Measurements from ENCODE around the gene LIN7B. TPM values are rescaled to one million over a fixed set of nuclear protein-coding genes. Genes with fewer than 3 reads are reported as not detected.

The LIN7B gene
- polyA plus RNA-seq, 4 donors = 6.4 to 13.3 (median 6.8) TPM

DNA sequence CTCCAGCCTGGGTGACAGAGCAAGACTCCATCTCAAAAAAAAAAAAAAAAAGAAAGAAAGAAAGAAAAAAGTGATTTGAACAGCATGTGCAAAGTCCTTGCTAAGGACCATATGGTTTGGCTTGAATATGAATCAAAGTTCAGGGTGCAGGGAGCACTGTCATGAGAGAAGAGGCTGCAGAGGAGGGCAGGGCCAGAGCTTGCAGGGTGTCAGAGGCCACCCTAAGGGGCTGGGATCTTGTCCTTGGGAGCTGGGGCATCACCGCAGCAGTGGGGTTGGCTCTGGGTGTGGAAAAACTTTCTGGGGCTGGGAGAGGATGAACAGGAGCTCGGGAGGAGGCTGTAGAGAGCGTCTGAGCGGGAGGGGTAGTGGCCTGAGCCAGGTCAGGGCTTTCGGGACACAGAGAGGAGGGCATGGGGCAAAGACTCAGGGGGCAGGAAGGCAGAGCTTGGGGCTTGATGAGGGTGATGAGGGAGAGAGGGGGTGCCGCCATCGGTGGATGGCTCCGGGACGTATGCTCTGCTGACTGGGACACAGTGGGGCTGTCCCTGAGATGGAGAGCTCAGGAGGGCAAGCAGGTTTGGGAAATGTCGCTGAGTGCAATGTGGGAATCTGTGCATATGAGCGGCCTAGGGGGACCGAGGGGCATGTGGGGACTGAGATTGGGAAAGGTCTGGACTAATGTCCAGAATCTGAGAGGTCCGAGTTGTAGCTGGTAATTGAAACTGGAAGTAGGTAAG lies 46.5 kb downstream of the LIN7B start:
- DNase-seq (ENCODE audit: low read depth in 4 of 4, low spot score in 3 of 4) = no peak

GRCh38 chr19:49161987-49162386 lies 47.8 kb downstream of the LIN7B start:
- no peak for DNase-seq (ENCODE audit: low read depth in 4 of 4, low spot score in 3 of 4)

DNA sequence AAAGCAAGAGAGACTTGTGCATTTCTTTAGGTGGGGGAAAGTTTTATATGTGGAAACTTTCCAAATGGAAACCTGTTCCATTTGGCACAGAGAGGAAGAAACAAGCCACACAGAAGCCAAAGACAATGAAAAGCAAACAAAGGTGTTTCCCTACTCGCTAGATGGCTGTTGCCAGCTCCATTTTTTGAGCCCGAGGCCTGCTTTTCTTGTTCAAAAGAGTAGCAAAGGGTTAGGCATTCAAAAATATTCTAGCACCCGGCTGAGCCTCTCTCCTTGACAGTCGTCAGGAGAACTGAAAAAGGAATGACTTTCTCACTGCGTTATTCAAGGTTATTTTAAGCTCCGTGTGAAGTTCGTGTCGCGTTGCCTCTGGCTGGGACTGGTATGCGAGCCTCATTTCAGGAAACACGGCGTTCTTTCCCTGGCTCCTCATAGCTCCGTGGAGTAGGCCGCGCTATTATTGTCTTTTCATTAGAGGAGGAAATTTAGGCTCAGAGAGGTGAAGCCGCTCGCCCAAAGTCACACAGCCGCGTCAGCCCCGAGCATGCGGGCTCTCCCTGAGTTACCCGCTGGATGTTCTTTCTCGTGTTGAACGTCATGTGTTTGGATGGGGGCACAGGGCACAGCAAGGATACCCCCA lies 51.1 kb downstream of the LIN7B start:
- no peak for DNase-seq (ENCODE audit: low read depth in 4 of 4, low spot score in 3 of 4)

DNA sequence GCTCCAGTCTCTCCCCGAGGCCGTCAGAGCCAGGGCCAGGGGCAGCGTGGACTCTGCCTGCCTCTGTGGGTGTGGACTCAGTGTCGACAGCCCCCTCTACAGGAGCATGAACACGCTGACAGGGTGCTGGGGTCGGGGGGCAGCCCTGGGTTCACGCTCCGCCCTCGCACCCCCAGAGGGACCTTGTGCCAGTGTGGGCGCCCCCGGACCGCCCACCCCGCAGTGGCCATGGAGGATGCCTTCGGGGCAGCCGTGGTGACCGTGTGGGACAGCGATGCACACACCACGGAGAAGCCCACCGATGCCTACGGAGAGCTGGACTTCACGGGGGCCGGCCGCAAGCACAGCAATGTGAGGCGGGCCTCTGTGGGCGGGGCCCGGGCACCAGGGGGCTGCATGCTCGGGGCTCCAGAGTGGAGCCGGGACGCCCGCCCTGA lies 51.7 kb downstream of the LIN7B start:
- DNase-seq (ENCODE audit: low read depth in 4 of 4, low spot score in 3 of 4) = no peak

GRCh38 chr19:49167857-49168409 lies 53.8 kb downstream of the LIN7B start:
- no peak for DNase-seq (ENCODE audit: low read depth in 4 of 4, low spot score in 3 of 4)

Other genes with a start within 250 kb of the LIN7B start
- 10 to 100 TPM; 19.8 to 60.5 (median 27.7) TPM for gene PLEKHA4, start 245.8 kb upstream of the LIN7B start, polyA plus RNA-seq (ENCODE audit: insufficient read length in 4 of 4)
- gene PPP1R15A, start 241.9 kb upstream of the LIN7B start, polyA plus RNA-seq (ENCODE audit: insufficient read length in 4 of 4) = 100 to 1,000 TPM in 1 of 4 donors, 10 to 100 TPM in 3; 30.6 to 343 (median 32.6) TPM
- gene TULP2, start 215.6 kb upstream of the LIN7B start, polyA plus RNA-seq (ENCODE audit: insufficient read length in 4 of 4) = 1 to 10 TPM in 3 of 4 donors, under 1 TPM in 1; 0.60 to 1.5 (median 1.3) TPM
- 100 to 1,000 TPM; 223 to 314 (median 261) TPM for gene NUCB1, start 214.1 kb upstream of the LIN7B start, polyA plus RNA-seq (ENCODE audit: insufficient read length in 4 of 4)
- gene DHDH, start 180.7 kb upstream of the LIN7B start, polyA plus RNA-seq (ENCODE audit: insufficient read length in 4 of 4) = 1 to 10 TPM; 1.6 to 8.0 (median 6.5) TPM
- gene BAX, start 159.5 kb upstream of the LIN7B start, polyA plus RNA-seq (ENCODE audit: insufficient read length in 4 of 4) = 10 to 100 TPM; 49.6 to 83.8 (median 71.4) TPM
- gene FTL, start 149.1 kb upstream of the LIN7B start, polyA plus RNA-seq (ENCODE audit: insufficient read length in 4 of 4) = 1,000 to 10,000 TPM; 1,558 to 2,525 (median 2,184) TPM
- 10 to 100 TPM; 24.0 to 50.7 (median 39.6) TPM for gene GYS1, start 121.1 kb upstream of the LIN7B start, polyA plus RNA-seq (ENCODE audit: insufficient read length in 4 of 4)
- gene RUVBL2, start 120.5 kb upstream of the LIN7B start, polyA plus RNA-seq (ENCODE audit: insufficient read length in 4 of 4) = 10 to 100 TPM; 51.0 to 91.7 (median 79.3) TPM
- under 1 TPM in 1 of 4 donors, not detected in 3; 0.47 TPM for gene LHB, start 97.3 kb upstream of the LIN7B start, polyA plus RNA-seq (ENCODE audit: insufficient read length in 4 of 4)
- under 1 TPM in 1 of 4 donors, not detected in 3; 0.26 TPM for gene CGB3, start 90.0 kb upstream of the LIN7B start, polyA plus RNA-seq (ENCODE audit: insufficient read length in 4 of 4)
- gene CGB2, start 82.5 kb upstream of the LIN7B start, polyA plus RNA-seq (ENCODE audit: insufficient read length in 4 of 4) = under 1 TPM in 1 of 4 donors, not detected in 3; 0.35 TPM
- gene CGB1, start 77.5 kb upstream of the LIN7B start, polyA plus RNA-seq (ENCODE audit: insufficient read length in 4 of 4) = not detected
- gene CGB5, start 70.5 kb upstream of the LIN7B start, polyA plus RNA-seq (ENCODE audit: insufficient read length in 4 of 4) = under 1 TPM in 1 of 4 donors, not detected in 3; 0.18 TPM
- under 1 TPM in 2 of 4 donors, not detected in 2; 0.18 to 0.22 TPM for gene CGB8, start 65.3 kb upstream of the LIN7B start, polyA plus RNA-seq (ENCODE audit: insufficient read length in 4 of 4)
- 1 to 10 TPM in 3 of 4 donors, under 1 TPM in 1; 0.69 to 1.7 (median 1.2) TPM for gene CGB7, start 56.6 kb upstream of the LIN7B start, polyA plus RNA-seq (ENCODE audit: insufficient read length in 4 of 4)
- 1 to 10 TPM; 3.2 to 5.9 (median 4.7) TPM for gene NTF4, start 49.6 kb upstream of the LIN7B start, polyA plus RNA-seq (ENCODE audit: insufficient read length in 4 of 4)
- under 1 TPM in 3 of 4 donors, not detected in 1; 0.04 to 0.11 (median 0.05) TPM for gene KCNA7, start 41.7 kb upstream of the LIN7B start, polyA plus RNA-seq (ENCODE audit: insufficient read length in 4 of 4)
- 100 to 1,000 TPM; 254 to 427 (median 319) TPM for gene SNRNP70, start 28.9 kb upstream of the LIN7B start, polyA plus RNA-seq (ENCODE audit: insufficient read length in 4 of 4)
- 1 to 10 TPM in 2 of 4 donors, under 1 TPM in 2; 0.31 to 1.0 (median 0.70) TPM for gene C19orf73, start 4.8 kb downstream of the LIN7B start, polyA plus RNA-seq (ENCODE audit: insufficient read length in 4 of 4)
- gene PPFIA3, start 5.2 kb downstream of the LIN7B start, polyA plus RNA-seq (ENCODE audit: insufficient read length in 4 of 4) = 1 to 10 TPM; 5.0 to 8.3 (median 6.7) TPM
- gene HRC, start 41.0 kb downstream of the LIN7B start, polyA plus RNA-seq (ENCODE audit: insufficient read length in 4 of 4) = 10 to 100 TPM; 26.7 to 41.9 (median 30.3) TPM
- gene TRPM4, start 43.4 kb downstream of the LIN7B start, polyA plus RNA-seq (ENCODE audit: insufficient read length in 4 of 4) = 10 to 100 TPM; 18.1 to 39.9 (median 28.0) TPM
- 1 to 10 TPM; 1.8 to 5.1 (median 2.6) TPM for gene SLC6A16, start 210.8 kb downstream of the LIN7B start, polyA plus RNA-seq (ENCODE audit: insufficient read length in 4 of 4)
- gene CD37, start 221.0 kb downstream of the LIN7B start, polyA plus RNA-seq (ENCODE audit: insufficient read length in 4 of 4) = 10 to 100 TPM; 30.2 to 43.6 (median 38.4) TPM
- gene TEAD2, start 248.0 kb downstream of the LIN7B start, polyA plus RNA-seq (ENCODE audit: insufficient read length in 4 of 4) = 100 to 1,000 TPM in 3 of 4 donors, 10 to 100 TPM in 1; 86.5 to 113 (median 104) TPM
- gene DKKL1, start 249.5 kb downstream of the LIN7B start, polyA plus RNA-seq (ENCODE audit: insufficient read length in 4 of 4) = 1 to 10 TPM; 4.2 to 7.0 (median 5.8) TPM

All from left renal pelvis (tissue), 4 donors.